Sigmoid colon (tissue), 7 donors: Measurements from ENCODE around the gene SIVA1. TPM values are rescaled to one million over a fixed set of nuclear protein-coding genes. Genes with fewer than 3 reads are reported as not detected.

Source experiments
- DNase-seq: peaks from one replicate; pipeline ENCODE4 v3.0.0-alpha.2; 2019
- H3K27ac ChIP-seq, 4 donors: fragments of 200-600 bp; sonication (generic); one replicate each; pipeline ENCODE4 v1.5.1; 2016 to 2019; ENCODE audit warnings: mild to moderate bottlenecking in 1 of 4
- H3K27me3 ChIP-seq, 3 donors: fragments of 200-600 bp; sonication (generic); one replicate each; pipeline ENCODE4 v1.5.1; 2019; ENCODE audit warnings: mild to moderate bottlenecking in 1 of 3
- H3K36me3 ChIP-seq, 4 donors: fragments of 200-600 bp; sonication (generic); one replicate each; pipeline ENCODE4 v1.5.1; 2016 to 2019
- H3K4me1 ChIP-seq, 4 donors: fragments of 200-600 bp; sonication (generic); one replicate each; pipeline ENCODE4 v1.5.1; 2017 to 2019
- H3K4me3 ChIP-seq, 4 donors: fragments of 200-600 bp; sonication (generic); one replicate each; pipeline ENCODE4 v1.5.1; 2017 to 2019; ENCODE audit warnings: mild to moderate bottlenecking in 2 of 4, moderate library complexity in 1 of 4
- H3K9me3 ChIP-seq, 4 donors: fragments of 200-600 bp in 3 of 4; sonication (generic) in 3 of 4; one replicate each; pipeline versions ENCODE4 v1.5.1 to v1.6.1; 2013 to 2019
- EP300 ChIP-seq, 4 donors: sonication (generic); formaldehyde crosslinking; IDR thresholded peaks; one replicate each; pipeline ENCODE4 v1.6.1; 2017; ENCODE audit warnings: antibody characterized with exemption in 4 of 4
- POLR2A ChIP-seq, 2 donors: fragments of 450-650 bp; IDR thresholded peaks; one replicate each; pipeline ENCODE4 v1.6.1; 2016; ENCODE audit warnings: antibody characterized with exemption in 2 of 2, mild to moderate bottlenecking in 2 of 2, moderate library complexity in 2 of 2
- POLR2AphosphoS5 ChIP-seq, 4 donors: sonication (generic); formaldehyde crosslinking; IDR thresholded peaks; one replicate each; pipeline ENCODE4 v1.6.1; 2017; ENCODE audit warnings: antibody characterized with exemption in 4 of 4
- WGBS, 2 donors: extraction: QIAGEN DNeasy Blood & Tissue Kit; methylation state at CpG; one replicate each; pipeline ENCODE4 v1.1.7; 2013; 5-methylcytosine and 5-hydroxymethylcytosine counted together
- intact Hi-C: fragments of 100-400 bp; cut with DNase I; formaldehyde crosslinking; loops from one replicate; pipeline ENCODE4 v1.15.1; 2023
- polyA plus RNA-seq, 3 donors: library from polyadenylated mRNA; stranded (reverse); fragments of 200-250 nt; gene quantifications; one replicate each; pipeline ENCODE4 v1.2.3, GENCODE V29; 2013
- total RNA-seq, 4 donors: library from RNA; depleted of rRNA; stranded (reverse); fragments of >200 nt; gene quantifications; one replicate each; pipeline ENCODE4 v1.1.0, GENCODE V29; 2016
- TF ChIP-seq, protein P1 (sequence below), 4 experiments: fragments of 450-650 bp in 3 of 4; fragments of 200-600 bp in 1 of 4; IDR thresholded peaks; one replicate each; pipeline ENCODE4 v1.5.1; 2016 to 2019; ENCODE audit warnings: antibody characterized with exemption in 4 of 4, mild to moderate bottlenecking in 3 of 4, moderate library complexity in 2 of 4
- donor health status: healthy with polysubstance abuse.
- donor health status: Bipolar disorder and iron deficiency.
- donor health status: healthy.

Gene SIVA1
- total and polyA plus RNA-seq, 7 donors = 124 to 512 (median 235) TPM

DNA sequence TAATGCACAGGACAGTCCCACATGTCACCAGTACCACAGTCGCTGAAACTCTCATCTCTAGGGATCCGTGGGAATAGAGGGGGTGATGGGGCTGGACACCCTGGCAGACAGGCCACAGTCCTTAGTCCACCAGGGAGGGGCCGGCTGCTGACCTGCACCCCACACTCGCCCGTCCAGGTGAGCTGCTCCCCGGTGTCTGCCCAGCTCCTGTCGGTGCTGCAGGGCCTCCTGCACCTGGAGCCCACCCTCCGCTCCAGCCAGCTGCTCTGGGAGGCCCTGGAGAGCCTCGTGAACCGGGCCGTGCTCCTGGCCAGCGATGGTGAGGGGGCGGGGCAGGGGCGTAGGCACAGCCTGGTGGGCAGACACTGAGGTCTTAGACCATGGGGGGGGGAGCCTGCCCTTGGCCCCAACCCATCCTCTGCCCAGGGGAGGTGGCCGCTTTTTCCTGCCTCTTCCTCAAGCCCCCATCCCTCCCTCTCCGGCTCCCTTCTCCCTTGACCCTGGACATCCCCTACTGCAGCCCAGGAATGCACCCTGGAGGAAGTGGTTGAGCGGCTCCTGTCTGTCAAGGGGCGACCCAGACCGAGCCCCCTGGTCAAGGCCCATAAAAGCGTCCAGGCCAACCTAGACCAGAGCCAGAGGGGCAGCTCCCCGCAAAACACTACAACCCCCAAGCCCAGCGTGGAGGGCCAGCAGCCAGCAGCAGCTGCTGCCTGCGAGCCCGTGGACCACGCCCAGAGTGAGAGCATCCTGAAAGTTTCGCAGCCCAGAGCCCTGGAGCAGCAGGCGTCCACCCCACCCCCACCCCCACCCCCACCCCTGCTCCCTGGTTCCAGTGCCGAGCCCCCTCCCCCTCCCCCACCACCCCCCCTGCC, 46.0 kb upstream of the SIVA1 start:
- Histone ChIP-seq H3K4me3 (no peak overlapping the region), H3K4me1 (peaks cover 0 to 22% (median 12%) of the 10 kb centered on the region in 4 donors), H3K9me3 (no peaks in the 10 kb centered on the region), H3K27me3 (no peaks in the 10 kb centered on the region), H3K27ac (no peak overlapping the region), H3K36me3 (peaks cover 28 to 67% (median 45%) of the 10 kb centered on the region in 4 donors)
- intact Hi-C loops = loop anchor here (5.0 to 10.0 kb wide), 2 partner anchors 40 to 1922 kb away; no protein-coding TSS in a partner anchor
- 59 to 70% methylated on average over 28 of the region's 28 CpGs for WGBS, 2 donors
- TF ChIP-seq POLR2AphosphoS5 (IDR thresholded peaks at IDR 0.05) = no peak
- TF ChIP-seq POLR2A (IDR thresholded peaks at IDR 0.05) = no peak
- TF ChIP-seq, protein P1, sequence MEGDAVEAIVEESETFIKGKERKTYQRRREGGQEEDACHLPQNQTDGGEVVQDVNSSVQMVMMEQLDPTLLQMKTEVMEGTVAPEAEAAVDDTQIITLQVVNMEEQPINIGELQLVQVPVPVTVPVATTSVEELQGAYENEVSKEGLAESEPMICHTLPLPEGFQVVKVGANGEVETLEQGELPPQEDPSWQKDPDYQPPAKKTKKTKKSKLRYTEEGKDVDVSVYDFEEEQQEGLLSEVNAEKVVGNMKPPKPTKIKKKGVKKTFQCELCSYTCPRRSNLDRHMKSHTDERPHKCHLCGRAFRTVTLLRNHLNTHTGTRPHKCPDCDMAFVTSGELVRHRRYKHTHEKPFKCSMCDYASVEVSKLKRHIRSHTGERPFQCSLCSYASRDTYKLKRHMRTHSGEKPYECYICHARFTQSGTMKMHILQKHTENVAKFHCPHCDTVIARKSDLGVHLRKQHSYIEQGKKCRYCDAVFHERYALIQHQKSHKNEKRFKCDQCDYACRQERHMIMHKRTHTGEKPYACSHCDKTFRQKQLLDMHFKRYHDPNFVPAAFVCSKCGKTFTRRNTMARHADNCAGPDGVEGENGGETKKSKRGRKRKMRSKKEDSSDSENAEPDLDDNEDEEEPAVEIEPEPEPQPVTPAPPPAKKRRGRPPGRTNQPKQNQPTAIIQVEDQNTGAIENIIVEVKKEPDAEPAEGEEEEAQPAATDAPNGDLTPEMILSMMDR (IDR thresholded peaks at IDR 0.05) = no peak
- no peak for TF ChIP-seq EP300 (IDR thresholded peaks at IDR 0.05)
- DNase-seq = no peak

DNA sequence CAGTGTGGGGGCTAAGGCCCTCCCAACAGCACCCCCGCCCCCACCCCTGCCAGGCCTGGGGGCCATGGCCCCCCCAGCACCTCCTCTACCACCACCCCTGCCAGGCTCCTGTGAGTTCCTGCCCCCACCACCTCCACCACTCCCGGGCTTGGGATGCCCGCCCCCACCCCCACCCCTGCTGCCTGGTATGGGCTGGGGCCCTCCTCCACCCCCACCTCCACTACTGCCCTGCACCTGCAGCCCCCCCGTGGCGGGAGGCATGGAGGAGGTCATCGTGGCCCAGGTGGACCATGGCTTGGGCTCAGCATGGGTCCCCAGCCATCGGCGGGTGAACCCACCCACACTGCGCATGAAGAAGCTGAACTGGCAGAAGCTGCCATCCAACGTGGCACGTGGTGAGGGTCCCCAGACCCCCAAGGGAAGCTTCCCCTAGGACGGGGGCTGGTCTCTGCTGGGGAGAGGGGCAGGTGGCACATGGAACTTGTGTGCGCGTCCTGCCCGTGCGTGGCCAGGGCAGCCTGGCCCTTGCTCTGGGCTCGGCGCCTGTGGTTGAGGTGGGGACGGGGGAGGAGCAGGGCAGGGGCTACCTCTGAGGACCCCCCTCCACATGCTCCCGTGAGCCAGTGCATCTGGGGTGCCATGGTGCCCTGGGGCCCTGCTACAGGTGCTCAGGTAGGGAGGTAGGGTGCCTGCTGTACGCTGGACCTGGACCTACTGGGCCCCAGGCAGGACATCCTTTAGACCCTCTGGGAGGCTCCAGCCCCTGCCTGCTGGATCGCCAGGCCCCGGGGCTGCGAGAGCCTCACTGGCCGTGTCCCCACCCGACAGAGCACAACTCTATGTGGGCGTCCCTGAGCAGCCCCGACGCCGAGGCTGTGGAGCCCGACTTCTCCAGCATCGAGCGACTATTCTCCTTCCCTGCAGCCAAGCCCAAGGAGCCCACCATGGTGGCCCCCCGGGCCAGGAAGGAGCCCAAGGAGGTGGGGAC, 45.0 kb upstream of the SIVA1 start:
- intact Hi-C loops = loop anchor here (1.0 to 10.0 kb wide), 3 partner anchors 41 to 1923 kb away; no protein-coding TSS in a partner anchor
- Histone ChIP-seq H3K27me3 (no peaks in the 10 kb centered on the region), H3K4me1 (peaks cover 0 to 22% (median 12%) of the 10 kb centered on the region in 4 donors), H3K36me3 (peaks cover 36 to 67% (median 49%) of the 10 kb centered on the region in 4 donors), H3K27ac (no peak overlapping the region), H3K4me3 (no peak overlapping the region), H3K9me3 (no peaks in the 10 kb centered on the region)
- no peak for DNase-seq
- TF ChIP-seq, protein P1 (IDR thresholded peaks at IDR 0.05) = no peak
- no peak for TF ChIP-seq POLR2AphosphoS5 (IDR thresholded peaks at IDR 0.05)
- no peak for TF ChIP-seq POLR2A (IDR thresholded peaks at IDR 0.05)
- TF ChIP-seq EP300 (IDR thresholded peaks at IDR 0.05) = no peak
- 66 to 72% methylated on average over 33 to 34 of the region's 34 CpGs for WGBS, 2 donors

DNA sequence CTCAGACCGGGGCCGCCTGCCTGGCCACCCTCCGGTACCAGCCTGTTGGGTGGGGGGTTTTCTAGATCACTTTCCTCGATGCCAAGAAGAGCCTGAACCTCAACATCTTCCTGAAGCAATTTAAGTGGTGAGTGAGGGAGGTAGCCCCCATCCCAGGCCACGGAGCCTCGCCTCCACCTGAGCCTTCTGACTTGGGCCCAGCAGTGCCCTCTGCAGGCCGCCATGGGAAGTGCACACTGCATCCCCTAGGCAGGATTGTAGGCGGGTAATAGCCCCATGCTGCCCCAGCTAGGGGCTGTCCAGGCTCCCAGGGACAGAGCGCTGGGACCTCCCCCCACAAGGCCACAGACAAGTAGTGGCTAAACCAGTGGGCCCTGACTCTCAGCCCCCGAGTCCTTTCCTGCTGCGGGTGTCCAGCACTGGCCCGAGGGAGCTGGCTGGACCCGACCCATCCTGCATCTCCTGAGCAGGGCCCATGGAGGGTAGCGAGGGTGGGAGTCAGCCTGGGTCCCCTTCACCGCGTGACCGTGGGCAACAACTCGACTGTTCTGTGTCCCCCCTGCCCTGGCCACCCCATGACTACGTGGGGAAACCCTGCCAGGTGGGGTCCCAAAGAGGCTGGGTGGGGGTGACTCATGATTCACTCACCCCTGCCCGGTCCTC, 44.2 kb upstream of the SIVA1 start:
- Histone ChIP-seq H3K27ac (no peak overlapping the region), H3K36me3 (peaks cover 36 to 67% (median 50%) of the 10 kb centered on the region in 4 donors), H3K9me3 (no peaks in the 10 kb centered on the region), H3K4me1 (peaks cover 0 to 22% (median 12%) of the 10 kb centered on the region in 4 donors), H3K4me3 (no peak overlapping the region), H3K27me3 (no peaks in the 10 kb centered on the region)
- intact Hi-C loops = loop anchor here (1.0 to 10.0 kb wide), 3 partner anchors 41 to 1924 kb away; no protein-coding TSS in a partner anchor
- TF ChIP-seq EP300 (IDR thresholded peaks at IDR 0.05) = no peak
- TF ChIP-seq, protein P1 (IDR thresholded peaks at IDR 0.05) = peak; percentile 94 to 99 (median 98)
- no peak for TF ChIP-seq POLR2A (IDR thresholded peaks at IDR 0.05)
- peak in 1 of 4 donors; percentile 21 for TF ChIP-seq POLR2AphosphoS5 (IDR thresholded peaks at IDR 0.05)
- WGBS, 2 donors = 55 to 56% methylated on average over 20 of the region's 20 CpGs
- DNase-seq = no peak
